Measurements from ENCODE around the gene RAD21L1. TPM values are rescaled to one million over a fixed set of nuclear protein-coding genes. Genes with fewer than 3 reads are reported as not detected.

RAD21L1 gene
- not detected in 3 replicates for total RNA-seq
- long read RNA-seq, result 0 reads

DNA sequence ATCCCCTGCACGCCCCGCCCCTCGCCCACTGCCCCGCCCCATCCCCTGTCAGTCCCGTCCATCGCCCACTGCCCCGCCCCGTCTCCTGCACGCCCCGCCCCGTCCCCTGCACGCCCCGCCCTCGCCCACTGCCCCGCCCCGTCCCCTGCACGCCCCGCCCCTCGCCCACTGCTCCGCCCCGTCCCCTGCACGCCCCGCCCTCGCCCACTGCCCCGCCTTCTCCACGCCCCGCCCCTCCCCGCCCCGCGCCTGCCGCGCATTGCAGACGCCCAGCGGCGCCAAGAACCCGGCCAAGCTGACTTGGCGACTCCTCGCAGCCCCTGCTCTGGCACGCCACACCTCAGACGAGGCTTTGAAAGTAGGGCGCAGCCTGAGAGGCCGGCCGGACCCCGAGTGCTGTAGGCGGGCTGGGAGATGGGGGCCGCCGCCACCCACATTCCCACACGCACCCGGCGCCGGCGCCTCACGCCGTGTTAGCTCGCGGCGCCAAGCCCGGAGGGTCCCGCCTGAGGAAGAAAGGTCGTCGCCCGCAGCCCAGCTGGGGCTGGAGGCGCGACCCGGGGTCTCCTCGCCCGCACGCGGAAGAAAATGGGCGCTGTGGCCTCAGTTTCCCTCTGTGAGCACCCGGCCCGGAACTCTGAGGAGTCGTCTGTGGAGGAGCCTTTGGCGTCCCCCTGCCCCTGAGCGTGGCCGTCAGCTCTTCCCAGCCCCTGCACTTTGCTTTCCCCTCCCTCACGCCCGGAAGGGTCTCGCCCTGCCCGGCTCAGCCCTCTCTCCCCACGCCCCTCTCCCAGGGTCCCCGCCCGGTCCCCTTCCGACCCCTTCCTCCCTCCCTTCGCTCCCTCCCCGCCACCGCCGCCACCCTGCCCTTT lies at the start of gene RAD21L1:
RAD21L1 (plus strand) TSS at position 262 of the 872 bp plus-strand sequence. CDS start 2,410 bp downstream, outside the sequence.
- peak within 1 kb of the TSS; percentile 70 for H3K4me3 Mint-ChIP-seq (ENCODE audit: unreplicated experiment)
- H3K9me3 Mint-ChIP-seq (ENCODE audit: low read depth), result no peaks in the 10 kb centered on the region
- H3K36me3 Mint-ChIP-seq (ENCODE audit: low read depth), result no peaks in the 10 kb centered on the region
- H3K4me1 Mint-ChIP-seq (ENCODE audit: low read depth), result peaks cover 4% of the 10 kb centered on the region
- no peak for TF ChIP-seq CTCF (IDR thresholded peaks at IDR 0.05)
- peak; percentile 81 for DNase-seq (ENCODE audit: low spot score)
- no peak within 1 kb of the TSS for H3K27ac Mint-ChIP-seq (ENCODE audit: unreplicated experiment)
- peaks cover 15% of the 10 kb centered on the region for H3K27me3 Mint-ChIP-seq (ENCODE audit: low read depth)

DNA sequence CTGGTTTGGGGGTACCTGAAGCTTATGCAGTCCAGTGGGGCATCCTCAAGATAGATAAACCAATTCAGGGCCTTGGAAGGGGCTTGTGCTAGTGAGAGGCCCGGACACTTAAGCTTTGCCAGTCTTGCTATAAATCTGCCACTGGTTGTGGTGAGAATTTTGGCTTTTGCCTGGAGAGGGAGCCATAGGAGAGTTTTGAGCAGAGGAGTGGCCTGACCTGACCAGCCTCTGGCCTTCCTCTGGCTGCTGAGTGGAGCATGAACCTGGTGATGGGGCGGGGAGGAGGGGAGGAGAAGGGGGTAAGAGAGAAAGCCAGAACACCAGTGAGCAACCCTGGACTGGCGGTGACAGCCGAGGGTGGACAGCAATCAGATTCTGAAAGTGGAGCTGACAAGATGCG lies 48.2 kb upstream of the RAD21L1 start:
- TF ChIP-seq CTCF (IDR thresholded peaks at IDR 0.05), result no peak
- Mint-ChIP-seq H3K36me3 (ENCODE audit: low read depth) (peaks cover 6% of the 10 kb centered on the region), H3K9me3 (ENCODE audit: low read depth) (no peaks in the 10 kb centered on the region), H3K4me3 (ENCODE audit: unreplicated experiment) (no peak overlapping the region), H3K4me1 (ENCODE audit: low read depth) (no peaks in the 10 kb centered on the region), H3K27ac (ENCODE audit: unreplicated experiment) (no peak overlapping the region), H3K27me3 (ENCODE audit: low read depth) (peaks cover 4% of the 10 kb centered on the region)
- no peak for DNase-seq (ENCODE audit: low spot score)

- TF ChIP-seq CTCF (IDR thresholded peaks at IDR 0.05), result no peak
- DNase-seq (ENCODE audit: low spot score), result no peak
- Mint-ChIP-seq H3K27me3 (ENCODE audit: low read depth) (peaks cover 6% of the 10 kb centered on the region), H3K36me3 (ENCODE audit: low read depth) (peaks cover 5% of the 10 kb centered on the region), H3K4me1 (ENCODE audit: low read depth) (no peaks in the 10 kb centered on the region), H3K27ac (ENCODE audit: unreplicated experiment) (no peak overlapping the region), H3K4me3 (ENCODE audit: unreplicated experiment) (no peak overlapping the region), H3K9me3 (ENCODE audit: low read depth) (no peaks in the 10 kb centered on the region)
Observed at GRCh38 chr20:1178103-1178502, 47.7 kb upstream of the RAD21L1 start.

DNA sequence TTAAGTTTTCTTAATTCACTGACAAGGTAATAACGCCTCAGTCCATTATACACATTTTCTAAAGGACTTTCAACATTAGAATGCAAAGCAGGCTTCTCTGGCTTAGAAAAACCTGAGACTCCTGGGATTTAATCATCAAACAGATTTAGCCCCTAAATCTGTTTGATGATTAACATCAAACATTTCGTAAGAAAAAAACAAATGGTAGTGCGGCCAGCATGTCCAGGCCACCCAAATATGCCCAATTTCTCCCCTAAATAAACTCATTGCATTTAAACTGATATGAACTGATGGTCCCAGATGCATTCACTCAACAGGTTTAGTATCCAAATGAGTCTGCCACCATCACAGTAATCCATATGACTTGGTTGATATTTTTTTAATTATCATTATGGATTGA lies 47.2 kb upstream of the RAD21L1 start:
- no peak for TF ChIP-seq CTCF (IDR thresholded peaks at IDR 0.05)
- H3K4me1 Mint-ChIP-seq (ENCODE audit: low read depth), result no peaks in the 10 kb centered on the region
- H3K36me3 Mint-ChIP-seq (ENCODE audit: low read depth), result peaks cover 5% of the 10 kb centered on the region
- DNase-seq (ENCODE audit: low spot score), result no peak
- no peak overlapping the region for H3K27ac Mint-ChIP-seq (ENCODE audit: unreplicated experiment)
- no peak overlapping the region for H3K4me3 Mint-ChIP-seq (ENCODE audit: unreplicated experiment)
- no peaks in the 10 kb centered on the region for H3K9me3 Mint-ChIP-seq (ENCODE audit: low read depth)
- H3K27me3 Mint-ChIP-seq (ENCODE audit: low read depth), result peaks cover 10% of the 10 kb centered on the region

- H3K9me3 Mint-ChIP-seq (ENCODE audit: low read depth), result no peaks in the 10 kb centered on the region
Observed at GRCh38 chr20:1180949-1181348, 44.9 kb upstream of the RAD21L1 start.

More at GRCh38 chr20:1180949-1181348, 44.9 kb upstream of the RAD21L1 start:
- no peak for DNase-seq (ENCODE audit: low spot score)
- Mint-ChIP-seq H3K4me1 (ENCODE audit: low read depth) (peaks cover 9% of the 10 kb centered on the region), H3K27ac (ENCODE audit: unreplicated experiment) (no peak overlapping the region), H3K36me3 (ENCODE audit: low read depth) (peaks cover 2% of the 10 kb centered on the region), H3K27me3 (ENCODE audit: low read depth) (peaks cover 23% of the 10 kb centered on the region), H3K4me3 (ENCODE audit: unreplicated experiment) (no peak overlapping the region)
- no peak for TF ChIP-seq CTCF (IDR thresholded peaks at IDR 0.05)

Data from chondrocyte (in vitro differentiated cells).